GM12891 (cell line): ENCODE results near the gene CFTR.

ENCODE experiments used
- DNase-seq: peaks from one replicate; pipeline ENCODE4 v3.0.0; 2011; ENCODE audit warnings: low spot score; ENCODE audit not compliant: insufficient read length
- FAIRE-seq: peaks from 2 replicates; lab custom pipeline; 2011; peaks lifted over from hg19 to GRCh38; lab: Jason Lieb, UNC
- PAX5 ChIP-seq: IDR thresholded peaks from 2 replicates; pipeline ENCODE4 v1.6.1; 2011; ENCODE audit warnings: low read length, moderate library complexity, mild to moderate bottlenecking; ENCODE audit not compliant: insufficient read depth, severe bottlenecking
- POLR2A ChIP-seq: IDR thresholded peaks from 2 replicates; pipeline ENCODE4 v1.6.1; 2011; ENCODE audit warnings: low read depth, low read length, control low read depth
- POLR2AphosphoS5 ChIP-seq: IDR thresholded peaks from 2 replicates; pipeline ENCODE4 v1.6.1; 2011; ENCODE audit warnings: low read depth, low read length, control low read depth
- POU2F2 ChIP-seq: IDR thresholded peaks from 2 replicates; pipeline ENCODE4 v1.6.1; 2011; ENCODE audit warnings: low read depth, mild to moderate bottlenecking, control low read depth, low read length, moderate library complexity
- SPI1 ChIP-seq: IDR thresholded peaks from 2 replicates; pipeline ENCODE4 v1.6.1; 2011; ENCODE audit warnings: low read depth, low read length, control low read depth
- TAF1 ChIP-seq: IDR thresholded peaks from 2 replicates; pipeline ENCODE4 v1.6.1; 2011; ENCODE audit warnings: low read depth, low read length, control low read depth

CFTR gene

DNA sequence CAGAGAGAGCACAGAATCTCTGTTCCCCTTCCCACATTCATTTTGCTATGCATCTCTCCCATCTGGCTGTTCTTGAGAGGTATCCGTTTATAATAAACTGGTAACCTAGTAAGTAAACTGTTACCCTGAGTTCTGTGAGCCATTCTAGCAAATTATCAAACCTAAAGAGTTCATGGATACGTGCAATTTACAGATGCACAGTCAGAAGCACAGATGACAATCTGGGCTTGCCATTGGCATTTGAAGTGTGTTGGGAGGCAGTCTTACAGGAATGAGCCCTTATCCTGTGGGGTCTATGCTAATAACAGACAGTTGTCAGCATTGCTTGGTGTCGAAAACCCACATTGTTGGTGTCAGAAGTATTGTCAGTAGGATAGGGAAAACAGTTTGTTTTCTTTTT, 151.8 kb downstream of the CFTR start:
- FAIRE-seq, result no peak
- no peak for TF ChIP-seq POU2F2
- TF ChIP-seq POLR2A, result no peak
- TF ChIP-seq TAF1, result no peak
- TF ChIP-seq SPI1, result no peak
- TF ChIP-seq POLR2AphosphoS5, result no peak
- TF ChIP-seq PAX5, result no peak
- DNase-seq, result no peak

DNA sequence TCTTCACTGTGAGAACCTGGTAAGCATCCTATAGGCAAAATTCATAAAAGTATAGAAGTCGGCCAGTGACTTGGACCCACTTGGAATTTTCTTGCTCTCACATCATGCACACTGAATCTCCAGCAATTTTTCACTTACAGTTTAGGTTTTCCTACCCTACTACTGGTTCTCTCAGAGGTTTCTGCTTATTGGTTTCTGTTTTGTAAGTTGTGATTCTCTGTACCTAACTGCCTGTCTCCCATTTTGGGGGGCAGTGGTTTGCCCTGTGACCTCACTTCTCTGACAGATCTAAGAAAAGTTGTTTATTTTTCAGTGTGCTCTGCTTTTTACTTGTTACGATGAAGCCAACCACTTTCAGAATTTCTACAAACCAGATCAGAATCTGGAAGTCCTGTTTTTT, 158.1 kb downstream of the CFTR start:
- no peak for DNase-seq
- TF ChIP-seq POLR2A (no peak), POU2F2 (no peak), PAX5 (no peak), SPI1 (no peak), POLR2AphosphoS5 (no peak), TAF1 (no peak)
- no peak for FAIRE-seq

DNA sequence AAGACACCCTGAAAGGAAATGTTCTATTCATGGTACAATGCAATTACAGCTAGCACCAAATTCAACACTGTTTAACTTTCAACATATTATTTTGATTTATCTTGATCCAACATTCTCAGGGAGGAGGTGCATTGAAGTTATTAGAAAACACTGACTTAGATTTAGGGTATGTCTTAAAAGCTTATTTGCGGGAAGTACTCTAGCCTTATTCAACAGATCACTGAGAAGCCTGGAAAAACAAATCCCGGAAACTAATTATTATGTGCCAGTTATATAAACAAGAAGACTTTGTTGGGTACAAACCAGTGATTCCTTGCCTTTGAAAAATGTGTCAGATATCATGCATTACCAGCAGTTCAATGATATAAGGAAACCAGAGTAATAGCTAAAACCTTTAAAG, 160.1 kb downstream of the CFTR start:
- no peak for DNase-seq
- no peak for TF ChIP-seq TAF1
- TF ChIP-seq POU2F2, result no peak
- no peak for TF ChIP-seq POLR2AphosphoS5
- no peak for TF ChIP-seq SPI1
- no peak for TF ChIP-seq PAX5
- TF ChIP-seq POLR2A, result no peak
- no peak for FAIRE-seq

DNA sequence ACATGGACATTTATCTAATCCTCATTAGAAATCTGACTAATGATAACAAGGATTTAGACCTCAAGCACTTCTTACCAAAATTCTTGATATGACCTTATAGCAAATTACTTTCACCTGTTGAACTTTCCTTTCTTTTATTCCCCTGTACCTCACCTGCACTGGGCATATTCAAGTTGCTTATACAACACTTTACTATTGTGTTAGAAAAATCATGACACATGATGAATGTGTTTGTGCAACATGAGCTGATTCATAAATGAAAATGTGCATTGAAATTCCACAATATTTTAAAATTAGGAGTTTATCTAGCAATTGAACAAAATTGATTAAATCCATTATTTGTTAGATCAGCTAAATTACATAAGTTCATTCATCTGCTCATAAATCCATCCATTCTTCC, 160.6 kb downstream of the CFTR start:
- no peak for FAIRE-seq

DNA sequence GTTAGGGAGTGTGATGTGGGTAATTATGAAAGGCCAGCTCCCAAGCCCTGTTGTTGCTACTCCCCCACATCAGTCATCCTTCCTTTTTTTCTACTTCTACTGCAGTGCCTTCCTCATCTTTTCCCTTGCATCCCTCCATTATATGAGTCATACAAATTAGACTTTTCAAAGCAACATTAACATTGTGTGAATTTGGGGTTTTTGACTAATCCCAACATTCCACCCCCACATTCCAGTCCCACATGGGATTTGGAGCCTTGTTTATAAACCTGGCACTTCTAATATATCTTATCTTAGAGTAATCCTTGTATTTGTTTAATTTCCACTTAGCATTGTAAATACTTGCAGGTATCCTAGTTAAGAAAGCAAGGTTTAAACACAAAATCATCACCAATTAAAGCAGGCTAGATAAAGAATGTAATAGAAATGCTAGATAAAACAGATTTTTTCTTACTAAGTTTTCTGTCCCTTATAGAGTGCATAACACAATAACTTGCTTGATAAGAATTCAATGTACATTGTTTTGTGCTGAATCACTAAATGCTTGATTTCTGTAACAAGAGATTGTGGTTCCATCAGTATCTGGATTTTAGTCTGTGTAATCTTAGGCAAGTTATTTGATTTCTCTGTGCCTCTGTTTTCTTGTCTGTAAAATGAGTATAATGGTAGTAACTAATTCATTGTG, 165.8 kb downstream of the CFTR start:
- DNase-seq, result no peak
- no peak for FAIRE-seq

More for the DNA sequence above, 160.6 kb downstream of the CFTR start:
- TF ChIP-seq POU2F2, result no peak
- no peak for TF ChIP-seq TAF1
- TF ChIP-seq SPI1, result no peak
- no peak for TF ChIP-seq POLR2AphosphoS5
- no peak for TF ChIP-seq PAX5
- no peak for TF ChIP-seq POLR2A
- no peak for DNase-seq

DNA sequence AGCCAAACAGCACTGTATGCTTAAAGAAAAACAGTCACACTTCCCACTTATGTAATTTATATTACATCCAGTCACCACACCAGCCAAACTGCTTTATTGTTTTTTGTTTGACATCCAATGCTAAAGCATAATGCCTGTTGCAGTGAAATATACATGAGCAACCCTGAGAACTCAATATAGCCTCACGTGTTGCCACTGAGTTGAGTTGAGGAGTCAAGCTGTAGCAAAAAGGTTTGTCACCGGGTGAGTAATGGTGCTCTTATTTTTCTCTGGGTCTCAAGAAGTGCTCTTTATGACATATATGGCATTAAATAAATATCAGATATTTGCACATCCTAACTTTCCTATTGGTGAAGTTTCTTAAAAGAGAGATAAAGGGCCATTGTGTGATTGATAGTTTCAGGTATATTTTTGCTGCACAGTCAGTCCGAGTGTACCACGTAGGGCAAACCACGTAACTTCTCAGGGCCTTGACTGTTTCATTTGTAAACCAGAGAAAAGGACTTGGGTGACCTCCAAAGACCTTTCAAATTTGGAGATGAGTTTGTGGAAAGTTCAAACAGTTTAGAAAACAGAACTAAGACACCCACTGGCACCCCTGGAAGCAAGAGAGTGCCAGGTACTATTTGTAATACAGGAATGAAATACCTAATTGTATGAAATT, 168.5 kb downstream of the CFTR start:
- no peak for TF ChIP-seq SPI1
- TF ChIP-seq POU2F2, result no peak
- no peak for TF ChIP-seq POLR2AphosphoS5
- no peak for TF ChIP-seq POLR2A
- TF ChIP-seq PAX5, result no peak
- no peak for TF ChIP-seq TAF1
- no peak for FAIRE-seq
- no peak for DNase-seq

More for the DNA sequence above, 165.8 kb downstream of the CFTR start:
- TF ChIP-seq TAF1 (no peak), POLR2AphosphoS5 (no peak), PAX5 (no peak), SPI1 (no peak), POLR2A (no peak), POU2F2 (no peak)

DNA sequence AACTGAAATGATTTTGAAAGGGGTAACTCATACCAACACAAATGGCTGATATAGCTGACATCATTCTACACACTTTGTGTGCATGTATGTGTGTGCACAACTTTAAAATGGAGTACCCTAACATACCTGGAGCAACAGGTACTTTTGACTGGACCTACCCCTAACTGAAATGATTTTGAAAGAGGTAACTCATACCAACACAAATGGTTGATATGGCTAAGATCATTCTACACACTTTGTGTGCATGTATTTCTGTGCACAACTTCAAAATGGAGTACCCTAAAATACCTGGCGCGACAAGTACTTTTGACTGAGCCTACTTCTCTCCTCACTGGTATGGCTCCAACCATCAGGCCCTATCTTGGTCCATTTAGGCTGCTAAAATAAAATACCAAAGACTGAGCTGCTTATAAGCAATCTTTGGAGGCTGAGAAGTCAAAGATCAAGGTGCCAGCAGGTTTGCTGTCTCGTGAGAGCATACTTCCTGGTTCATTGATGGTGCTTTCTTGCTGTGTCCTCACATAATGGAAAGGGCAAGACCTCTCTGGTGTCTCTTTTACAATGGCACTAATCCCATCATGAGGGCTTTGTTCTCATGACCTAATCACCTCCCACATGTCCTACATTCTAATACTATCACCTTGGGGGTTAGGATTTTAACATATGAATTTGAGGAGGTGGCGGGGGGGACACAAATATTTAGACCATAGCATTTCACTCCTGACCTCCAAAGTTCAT, 173.3 kb downstream of the CFTR start:
- no peak for FAIRE-seq
- no peak for DNase-seq
- no peak for TF ChIP-seq TAF1
- TF ChIP-seq PAX5, result no peak
- no peak for TF ChIP-seq SPI1
- TF ChIP-seq POLR2AphosphoS5, result no peak
- TF ChIP-seq POLR2A, result no peak

DNA sequence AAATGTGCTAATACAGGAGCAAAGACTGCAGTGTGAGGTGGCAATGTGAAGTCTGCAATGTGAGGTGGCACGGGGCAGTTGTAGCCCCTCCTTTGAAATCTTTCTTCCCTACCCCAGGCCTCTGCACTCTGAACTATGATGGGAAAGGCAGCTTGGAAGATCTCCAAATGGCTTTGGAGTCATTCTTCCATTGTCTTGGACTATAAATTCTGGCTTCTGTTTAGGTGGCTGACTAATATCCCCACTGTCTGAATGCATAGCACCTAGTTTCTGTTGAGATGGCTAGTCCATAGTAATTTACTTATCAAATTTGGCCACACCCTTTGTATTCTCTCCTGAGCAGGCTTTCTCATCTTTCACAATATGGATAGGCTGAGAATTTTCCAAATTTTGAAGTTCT, 175.0 kb downstream of the CFTR start:
- TF ChIP-seq PAX5 (no peak), TAF1 (no peak), POLR2A (no peak), POU2F2 (no peak), SPI1 (no peak), POLR2AphosphoS5 (no peak)
- no peak for FAIRE-seq
- DNase-seq, result no peak

DNA sequence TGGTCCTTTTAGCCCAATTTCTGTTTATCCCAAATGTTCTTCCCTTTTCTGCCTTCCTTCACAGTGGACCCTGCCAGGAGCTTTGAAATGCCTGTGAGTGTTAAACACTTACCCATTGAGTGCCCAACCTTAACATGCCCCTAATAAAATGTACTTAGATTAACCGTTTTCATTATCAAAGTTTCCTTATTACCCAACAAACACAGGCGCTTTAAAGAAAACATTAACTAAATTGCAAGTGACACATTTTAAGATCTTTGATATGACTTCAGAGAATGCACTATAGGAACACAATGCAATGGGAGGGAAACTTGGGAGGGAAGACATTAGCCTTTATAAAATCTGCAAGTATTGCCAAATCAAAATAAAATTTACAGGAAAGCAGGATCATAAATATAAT, 177.0 kb downstream of the CFTR start:
- no peak for DNase-seq
- FAIRE-seq, result no peak

More for the DNA sequence above, 177.0 kb downstream of the CFTR start:
- no peak for TF ChIP-seq SPI1
- TF ChIP-seq POU2F2, result no peak
- no peak for TF ChIP-seq TAF1
- no peak for TF ChIP-seq POLR2A
- TF ChIP-seq PAX5, result no peak
- no peak for TF ChIP-seq POLR2AphosphoS5
